Measurements from ENCODE around the gene MPZL1.

Gene MPZL1

GRCh38 chr1:167776616-167777268 is 55.0 kb downstream of the MPZL1 start:
- H3F3A ChIP-seq (ENCODE audit: control insufficient read depth, insufficient read depth), result no peaks in the 10 kb centered on the region; the same call in 1 of the 2 replicates
- no peaks in the 10 kb centered on the region; the same call in 1 of the 2 replicates for H3K9me2 ChIP-seq (replicated peaks; ENCODE audit: control insufficient read depth, low read length)
- H3K27me3 ChIP-seq (ENCODE audit: control insufficient read depth, low read length), result no peaks in the 10 kb centered on the region
- no peak overlapping the region for H3K4me3 ChIP-seq (ENCODE audit: low read length)
- H4K20me1 ChIP-seq (ENCODE audit: control insufficient read depth, insufficient read depth, low read depth, low read length), result no peaks in the 10 kb centered on the region
- H3K4me1 ChIP-seq (ENCODE audit: control insufficient read depth, low read length), result no peaks in the 10 kb centered on the region
- TF ChIP-seq, protein P1, sequence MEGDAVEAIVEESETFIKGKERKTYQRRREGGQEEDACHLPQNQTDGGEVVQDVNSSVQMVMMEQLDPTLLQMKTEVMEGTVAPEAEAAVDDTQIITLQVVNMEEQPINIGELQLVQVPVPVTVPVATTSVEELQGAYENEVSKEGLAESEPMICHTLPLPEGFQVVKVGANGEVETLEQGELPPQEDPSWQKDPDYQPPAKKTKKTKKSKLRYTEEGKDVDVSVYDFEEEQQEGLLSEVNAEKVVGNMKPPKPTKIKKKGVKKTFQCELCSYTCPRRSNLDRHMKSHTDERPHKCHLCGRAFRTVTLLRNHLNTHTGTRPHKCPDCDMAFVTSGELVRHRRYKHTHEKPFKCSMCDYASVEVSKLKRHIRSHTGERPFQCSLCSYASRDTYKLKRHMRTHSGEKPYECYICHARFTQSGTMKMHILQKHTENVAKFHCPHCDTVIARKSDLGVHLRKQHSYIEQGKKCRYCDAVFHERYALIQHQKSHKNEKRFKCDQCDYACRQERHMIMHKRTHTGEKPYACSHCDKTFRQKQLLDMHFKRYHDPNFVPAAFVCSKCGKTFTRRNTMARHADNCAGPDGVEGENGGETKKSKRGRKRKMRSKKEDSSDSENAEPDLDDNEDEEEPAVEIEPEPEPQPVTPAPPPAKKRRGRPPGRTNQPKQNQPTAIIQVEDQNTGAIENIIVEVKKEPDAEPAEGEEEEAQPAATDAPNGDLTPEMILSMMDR (IDR thresholded peaks at IDR 0.05; ENCODE audit: low read depth, low read length, poor library complexity, severe bottlenecking), result no peak
- TF ChIP-seq EZH2phosphoT487 (IDR thresholded peaks at IDR 0.05; ENCODE audit: borderline replicate concordance, low read length), result no peak
- no peaks in the 10 kb centered on the region for H3K79me2 ChIP-seq (ENCODE audit: control insufficient read depth, low read length)
- no peaks in the 10 kb centered on the region for H3K9me3 ChIP-seq (ENCODE audit: control insufficient read depth, insufficient read depth, low read length)
- H3K4me2 ChIP-seq (ENCODE audit: low read length), result no peak overlapping the region
- peaks cover 52% of the 10 kb centered on the region for H3K36me3 ChIP-seq (ENCODE audit: control insufficient read depth, low read length)
- H3K27ac ChIP-seq (ENCODE audit: low read depth, low read length), result no peak overlapping the region

DNA sequence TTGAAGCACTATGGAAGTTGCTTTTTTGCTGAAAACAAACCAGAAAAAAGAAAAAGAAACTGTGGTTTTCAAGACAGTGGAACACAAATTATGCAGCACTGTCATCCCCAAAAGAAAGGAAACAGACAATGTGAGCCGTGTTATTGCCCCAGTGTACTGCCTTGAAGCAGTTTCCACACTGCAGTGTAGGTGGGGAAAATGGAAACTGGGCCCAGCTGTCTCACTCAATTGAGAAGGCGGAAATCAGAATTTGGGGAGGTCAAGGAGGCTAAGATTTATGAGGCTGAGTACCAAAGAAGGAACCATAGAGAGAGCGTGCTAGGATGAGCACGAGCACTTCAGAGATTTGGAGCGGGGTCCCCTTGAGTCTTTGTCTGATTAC is 55.5 kb downstream of the MPZL1 start:
- Histone ChIP-seq H3K4me3 (ENCODE audit: low read length) (no peak overlapping the region), H3K9me2 (replicated peaks; ENCODE audit: control insufficient read depth, low read length) (no peaks in the 10 kb centered on the region; the same call in 1 of the 2 replicates), H3K9me3 (ENCODE audit: control insufficient read depth, insufficient read depth, low read length) (no peaks in the 10 kb centered on the region), H3K27me3 (ENCODE audit: control insufficient read depth, low read length) (no peaks in the 10 kb centered on the region), H3K4me2 (ENCODE audit: low read length) (no peak overlapping the region), H3K4me1 (ENCODE audit: control insufficient read depth, low read length) (no peaks in the 10 kb centered on the region), H4K20me1 (ENCODE audit: control insufficient read depth, insufficient read depth, low read depth, low read length) (no peaks in the 10 kb centered on the region), H3K27ac (ENCODE audit: low read depth, low read length) (no peak overlapping the region), H3K36me3 (ENCODE audit: control insufficient read depth, low read length) (peaks cover 47% of the 10 kb centered on the region), H3K79me2 (ENCODE audit: control insufficient read depth, low read length) (no peaks in the 10 kb centered on the region), H3F3A (ENCODE audit: control insufficient read depth, insufficient read depth) (no peaks in the 10 kb centered on the region; the same call in 1 of the 2 replicates)
- TF ChIP-seq EZH2phosphoT487 (IDR thresholded peaks at IDR 0.05; ENCODE audit: borderline replicate concordance, low read length), result no peak
- TF ChIP-seq, protein P1 (IDR thresholded peaks at IDR 0.05; ENCODE audit: low read depth, low read length, poor library complexity, severe bottlenecking), result no peak

DNA sequence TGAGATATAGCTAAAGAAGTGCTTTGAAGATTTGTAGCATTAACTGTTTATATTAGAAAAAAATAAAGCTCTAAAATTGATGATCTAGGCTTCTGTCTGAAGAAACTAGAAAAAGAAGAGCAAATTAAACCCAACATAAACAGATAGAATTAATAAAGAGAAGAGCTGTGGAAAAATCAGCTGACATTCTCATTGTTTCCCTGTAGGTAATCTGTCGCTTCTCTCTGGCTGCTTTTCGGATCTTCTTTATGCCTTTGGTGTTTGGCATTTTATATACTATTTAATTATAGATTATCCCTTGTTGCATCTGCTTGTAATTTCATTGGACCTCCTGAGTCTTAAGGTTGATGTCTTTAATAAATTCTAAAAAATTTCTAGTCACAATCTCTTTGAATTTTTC is 59.8 kb downstream of the MPZL1 start:
- no peaks in the 10 kb centered on the region for H3K79me2 ChIP-seq (ENCODE audit: control insufficient read depth, low read length)

More for the DNA sequence above, 59.8 kb downstream of the MPZL1 start:
- Histone ChIP-seq H3K36me3 (ENCODE audit: control insufficient read depth, low read length) (peaks cover 10% of the 10 kb centered on the region), H3K4me2 (ENCODE audit: low read length) (no peak overlapping the region), H4K20me1 (ENCODE audit: control insufficient read depth, insufficient read depth, low read depth, low read length) (no peaks in the 10 kb centered on the region), H3K4me1 (ENCODE audit: control insufficient read depth, low read length) (no peaks in the 10 kb centered on the region), H3F3A (ENCODE audit: control insufficient read depth, insufficient read depth) (no peaks in the 10 kb centered on the region; the same call in 1 of the 2 replicates), H3K9me2 (replicated peaks; ENCODE audit: control insufficient read depth, low read length) (no peaks in the 10 kb centered on the region), H3K4me3 (ENCODE audit: low read length) (no peak overlapping the region), H3K27ac (ENCODE audit: low read depth, low read length) (no peak overlapping the region), H3K9me3 (ENCODE audit: control insufficient read depth, insufficient read depth, low read length) (no peaks in the 10 kb centered on the region), H3K27me3 (ENCODE audit: control insufficient read depth, low read length) (no peaks in the 10 kb centered on the region)
- TF ChIP-seq EZH2phosphoT487 (IDR thresholded peaks at IDR 0.05; ENCODE audit: borderline replicate concordance, low read length), result no peak
- TF ChIP-seq, protein P1 (IDR thresholded peaks at IDR 0.05; ENCODE audit: low read depth, low read length, poor library complexity, severe bottlenecking), result no peak

Measured in DOHH2 (cell line).